Measurements from ENCODE around the gene SYNGAP1.
"Not testable (repeated sequence)": the region's sequence is repeated elsewhere in the genome, so short reads cannot be mapped to it uniquely, and the experiment has no call there.

SYNGAP1 gene

DNA sequence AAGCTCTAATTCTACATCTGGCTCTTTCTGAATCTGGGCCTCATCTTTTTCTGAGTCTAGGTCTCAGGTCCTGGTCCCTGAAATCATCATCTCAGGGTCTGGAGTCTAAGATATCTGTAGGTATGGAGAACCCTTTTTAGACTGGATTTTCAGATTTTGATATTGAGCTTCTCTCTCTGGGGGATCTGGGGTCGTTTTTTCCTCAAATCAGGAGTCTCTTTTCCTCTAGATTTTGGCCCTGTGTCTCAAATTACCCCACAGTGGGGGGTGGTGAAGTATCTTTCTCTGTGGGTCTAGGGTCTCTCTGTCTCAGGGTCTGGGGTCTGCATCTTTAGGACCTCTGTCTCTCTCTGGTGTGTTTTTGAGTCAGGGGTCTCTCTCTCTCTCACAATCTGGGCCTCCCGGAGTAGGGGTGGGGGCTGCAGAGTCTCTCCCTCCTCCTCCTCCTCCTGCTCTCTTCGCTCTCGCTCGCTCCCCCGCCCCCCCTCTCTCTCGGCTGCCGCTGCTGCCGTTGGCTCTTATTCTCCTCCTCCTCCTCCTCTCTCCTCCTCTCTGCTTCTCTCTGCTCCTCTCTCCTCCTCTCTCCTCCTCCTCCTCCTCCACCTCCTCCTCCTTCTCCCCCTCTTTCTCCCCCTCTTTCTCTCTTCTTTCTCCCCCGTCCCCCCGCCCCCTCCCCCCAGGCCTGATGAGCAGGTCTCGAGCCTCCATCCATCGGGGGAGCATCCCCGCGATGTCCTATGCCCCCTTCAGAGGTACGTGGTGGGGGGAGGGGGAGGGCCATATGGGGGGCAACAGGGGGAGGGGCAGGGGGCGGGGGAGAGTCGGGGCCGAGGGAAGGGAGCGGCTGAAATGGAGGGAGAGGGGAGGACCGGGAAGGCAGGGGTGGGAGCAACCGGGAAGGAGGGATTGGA lies at the start of gene SYNGAP1:
TSS of gene SYNGAP1 (plus strand) at position 486 of the 911 bp plus-strand sequence. CDS start at position 686, 200 bp downstream.
- DNase-seq: no peak

DNA sequence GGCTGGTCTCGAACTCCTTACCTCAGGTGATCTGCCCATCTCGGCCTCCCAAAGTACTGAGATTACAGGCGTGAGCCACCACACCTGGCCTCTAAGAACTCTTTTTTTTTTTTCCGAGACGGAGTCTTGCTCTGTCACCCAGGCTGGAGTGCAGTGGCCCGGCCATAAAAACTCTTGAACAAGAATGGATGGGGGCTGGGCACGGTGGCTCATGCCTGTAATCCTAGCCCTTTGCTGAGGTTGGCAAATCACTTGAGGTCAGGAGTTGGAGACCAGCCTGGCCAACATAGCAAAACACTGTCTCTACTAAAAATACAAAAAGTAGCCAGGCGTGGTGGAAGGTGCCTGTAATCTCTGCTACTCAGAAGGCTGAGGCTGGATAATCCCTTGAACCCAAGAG lies 48.0 kb upstream of the SYNGAP1 start:
- DNase-seq: not testable (repeated sequence)

DNA sequence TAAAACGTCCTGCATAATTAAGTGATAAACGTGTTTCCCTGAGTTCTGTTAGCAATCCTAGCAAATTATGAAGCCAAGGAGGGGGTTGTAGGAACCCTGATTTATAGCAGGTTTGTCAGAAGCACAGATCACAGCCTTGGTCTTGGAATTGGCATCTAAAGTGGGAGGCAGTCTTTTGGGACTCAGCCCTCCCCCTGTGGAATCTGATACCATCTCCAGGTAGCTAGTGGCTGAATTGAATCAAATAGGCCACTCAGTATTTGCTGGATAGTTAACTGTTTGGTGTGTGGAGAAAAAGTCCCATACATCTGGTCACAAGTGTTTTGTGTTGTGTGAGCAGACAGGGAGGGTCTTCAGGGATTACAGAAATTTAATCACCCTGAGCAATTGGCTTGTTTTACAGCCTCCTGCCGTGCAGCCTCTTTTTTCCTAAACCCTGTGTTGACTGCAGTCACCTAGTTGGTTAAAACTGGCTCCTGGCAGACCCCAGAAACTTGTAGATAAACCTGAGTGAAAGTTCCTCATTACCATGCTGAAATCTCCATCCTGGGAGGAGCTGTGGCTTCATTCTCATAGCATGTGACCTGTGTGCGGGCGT lies 47.2 kb upstream of the SYNGAP1 start:
- no peak for DNase-seq

DNA sequence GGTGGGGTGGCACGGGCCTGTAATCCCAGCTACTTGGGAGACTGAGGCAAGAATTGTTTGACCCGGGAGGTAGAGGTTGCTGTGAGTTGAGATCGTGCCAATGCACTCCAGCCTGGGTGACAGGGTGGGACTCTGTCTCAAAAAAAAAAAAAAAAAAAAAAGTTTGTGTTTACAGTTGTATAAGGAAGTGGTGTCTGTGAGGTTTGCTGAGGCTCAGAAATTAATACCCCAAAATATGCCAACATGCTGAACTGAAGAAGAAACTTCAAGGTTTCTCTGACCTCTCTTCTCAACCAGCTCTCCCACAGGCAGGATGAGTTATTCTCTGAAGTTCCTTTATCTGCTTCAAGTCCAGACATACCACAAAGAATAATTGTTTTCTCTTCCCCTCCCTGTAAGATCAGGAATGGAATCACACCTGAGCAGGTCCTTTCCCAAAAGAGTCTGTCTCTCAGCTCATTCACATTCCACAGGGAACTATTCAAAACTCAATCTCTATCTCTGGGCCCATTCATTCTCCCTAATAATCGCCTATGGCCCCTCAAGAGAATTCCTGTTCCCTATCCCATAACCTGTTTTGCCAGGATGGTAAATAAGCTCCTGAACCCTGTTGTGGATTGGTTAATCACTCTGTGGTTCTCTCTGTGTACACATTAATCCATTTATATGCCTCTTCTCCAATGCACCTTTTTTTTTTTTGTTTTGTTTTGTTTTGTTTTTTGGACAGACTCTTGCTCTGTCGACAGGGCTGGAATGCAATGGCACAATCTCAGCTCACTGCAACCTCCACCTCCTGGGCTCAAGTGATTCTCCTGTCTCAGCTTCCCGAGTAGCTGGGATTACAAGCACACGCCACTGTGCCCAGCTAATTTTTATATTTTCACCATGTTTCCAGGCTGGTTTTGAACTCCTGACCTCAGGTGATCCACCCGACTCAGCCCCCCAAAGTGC lies 45.6 kb upstream of the SYNGAP1 start:
- no peak for DNase-seq

DNA sequence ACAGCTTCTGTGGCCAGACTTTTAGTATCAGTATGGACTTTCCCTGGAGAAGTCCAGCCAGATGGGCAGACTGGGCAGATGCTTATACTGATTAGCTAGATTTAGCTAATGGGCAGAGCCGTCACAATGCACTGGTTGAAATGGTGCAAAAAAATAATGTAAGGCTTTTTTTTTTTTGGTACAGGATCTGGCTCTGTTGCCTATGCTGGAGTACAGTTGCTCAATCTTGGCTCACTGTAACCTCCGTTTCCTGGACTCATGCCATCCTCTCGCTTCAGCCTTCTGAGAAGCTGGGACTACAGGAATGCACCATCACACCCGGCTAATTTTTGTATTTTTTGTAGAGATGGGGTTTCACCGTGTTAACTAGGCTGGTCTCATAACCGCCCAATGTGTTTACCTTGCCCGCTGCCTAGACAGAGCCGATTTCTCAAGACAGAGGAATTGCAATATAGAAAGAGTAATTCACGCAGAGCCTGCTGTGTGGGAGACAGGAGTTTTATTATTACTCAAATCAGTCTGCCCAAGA lies 44.7 kb upstream of the SYNGAP1 start:
- DNase-seq: peak; percentile 91 to 92

DNA sequence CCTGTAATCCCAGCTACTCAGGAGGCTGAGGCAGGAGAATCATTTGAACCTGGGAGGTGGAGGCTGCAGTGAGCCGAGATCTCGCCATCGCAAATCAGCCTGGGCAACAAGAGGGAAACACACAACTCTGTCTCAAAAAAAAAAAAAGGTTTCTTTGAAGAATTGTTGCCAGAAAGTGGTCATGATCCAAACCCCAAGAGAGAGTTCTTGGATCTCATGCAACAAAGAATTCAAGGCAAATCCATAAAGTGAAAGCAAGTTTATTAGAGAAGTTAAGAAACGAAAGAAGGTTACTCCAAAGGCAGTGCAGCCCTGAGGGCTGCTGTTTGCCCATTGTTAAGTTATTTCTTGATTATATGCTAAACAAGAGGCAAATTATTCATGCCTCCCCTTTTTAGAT lies 42.7 kb upstream of the SYNGAP1 start:
- no peak for DNase-seq

DNA sequence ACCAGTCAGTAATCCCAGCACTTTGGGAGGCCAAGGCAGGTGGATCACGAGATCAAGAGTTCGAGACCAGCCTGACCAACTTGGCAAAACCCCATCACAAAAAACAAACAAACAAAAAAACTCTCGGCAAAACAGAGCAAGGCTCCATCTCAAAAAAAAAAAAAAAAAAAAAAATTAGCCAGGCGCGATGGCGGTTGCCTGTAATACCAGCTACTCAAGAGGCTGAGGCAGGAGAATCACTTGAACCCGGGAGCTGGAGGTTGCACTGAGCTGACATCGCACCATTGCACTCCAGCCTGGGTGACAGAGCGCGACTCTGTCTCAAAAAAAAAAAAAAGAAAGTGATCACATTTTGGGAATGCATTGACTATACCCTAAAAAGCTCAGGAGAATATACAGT lies 40.7 kb upstream of the SYNGAP1 start:
- not testable (repeated sequence) for DNase-seq

DNA sequence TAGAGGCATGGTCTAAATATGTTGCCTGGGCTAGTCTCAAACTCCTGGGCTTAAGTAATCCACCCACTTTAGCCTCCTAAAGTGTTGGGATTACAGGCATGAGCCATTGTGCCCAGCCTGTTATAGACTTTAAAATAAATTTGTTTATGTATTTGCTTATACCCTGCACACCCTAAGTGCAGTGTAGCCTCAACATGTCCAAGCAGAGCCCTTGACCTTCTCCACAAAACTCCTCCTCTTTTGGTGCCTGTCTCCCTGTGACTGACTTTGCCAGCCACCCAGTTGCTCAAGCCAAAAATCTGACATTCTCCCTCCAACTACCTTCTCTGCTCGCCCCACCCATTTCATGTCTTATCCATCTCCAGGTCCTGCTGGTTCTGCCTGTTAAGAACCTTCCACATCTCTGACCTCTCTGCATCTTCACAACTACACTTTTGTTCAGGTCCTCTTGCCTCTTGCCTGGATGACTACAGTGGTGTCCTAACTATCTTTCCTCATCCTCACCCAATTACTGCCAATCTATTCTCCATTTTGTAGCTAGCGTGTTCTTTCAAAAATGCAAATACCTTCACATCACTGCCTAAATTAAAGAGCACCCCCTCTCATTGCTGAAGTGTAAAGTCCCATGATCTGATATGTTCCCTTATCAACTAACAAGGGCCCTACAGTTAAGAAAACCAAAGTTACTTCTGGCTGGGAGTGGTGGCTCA lies 39.4 kb upstream of the SYNGAP1 start:
- DNase-seq: no peak

DNA sequence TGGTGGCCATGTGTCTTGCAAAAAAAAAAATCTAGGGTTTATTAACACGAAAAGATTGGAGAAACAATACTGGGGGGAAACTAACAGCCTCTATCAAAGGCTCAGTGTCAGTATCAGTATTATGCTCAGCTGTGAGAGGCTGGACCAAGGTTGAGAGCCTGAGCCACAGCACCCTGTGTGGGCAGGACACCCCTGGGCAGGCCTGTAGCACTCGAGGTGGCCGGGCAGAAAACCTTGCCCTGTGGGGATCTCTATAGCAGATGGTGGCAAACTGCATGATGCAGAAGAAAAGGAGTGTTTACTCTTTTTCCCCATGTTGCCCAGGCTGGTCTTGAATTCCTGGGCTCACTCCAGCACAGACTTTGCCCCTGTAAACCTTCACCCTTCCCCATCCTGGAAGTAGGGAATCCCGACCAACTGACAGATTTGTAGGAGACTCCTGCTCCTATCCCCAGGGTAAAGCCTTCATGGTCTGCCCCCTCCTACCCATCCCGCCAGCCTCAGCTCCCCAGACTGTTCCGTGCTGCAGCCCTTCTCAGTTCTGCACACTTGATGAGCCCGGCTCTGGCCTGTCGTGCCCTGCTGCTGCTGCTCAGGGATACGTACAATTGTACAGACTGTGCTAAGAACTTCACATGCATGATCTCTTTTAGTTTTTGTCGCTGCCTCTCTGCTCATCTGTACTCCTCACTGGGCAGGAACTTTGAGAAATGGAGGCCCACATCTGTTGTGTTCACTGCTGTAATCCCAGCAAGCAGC lies 36.3 kb upstream of the SYNGAP1 start:
- no peak for DNase-seq

DNA sequence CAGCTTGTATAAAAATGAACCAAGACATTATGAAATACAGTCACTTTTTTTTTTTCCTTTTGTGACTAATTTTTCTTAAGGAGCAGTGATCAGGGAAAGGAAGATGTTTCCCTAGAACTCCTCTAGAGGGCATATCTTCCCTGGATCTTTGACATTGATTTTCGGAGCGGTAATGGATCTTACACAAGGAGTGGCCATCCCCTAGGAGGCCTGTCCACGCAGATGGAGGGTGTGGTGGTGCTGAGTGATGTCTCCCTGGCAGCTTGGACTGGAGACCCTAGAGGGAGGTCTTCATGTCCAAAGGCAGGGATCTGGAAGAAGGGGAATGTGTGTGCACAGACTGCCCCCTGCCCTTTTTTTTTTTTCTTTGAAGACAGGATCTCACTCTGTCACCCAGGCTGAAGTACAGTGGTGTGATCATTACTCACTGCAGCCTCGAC lies 35.3 kb upstream of the SYNGAP1 start:
- no peak for DNase-seq

DNA sequence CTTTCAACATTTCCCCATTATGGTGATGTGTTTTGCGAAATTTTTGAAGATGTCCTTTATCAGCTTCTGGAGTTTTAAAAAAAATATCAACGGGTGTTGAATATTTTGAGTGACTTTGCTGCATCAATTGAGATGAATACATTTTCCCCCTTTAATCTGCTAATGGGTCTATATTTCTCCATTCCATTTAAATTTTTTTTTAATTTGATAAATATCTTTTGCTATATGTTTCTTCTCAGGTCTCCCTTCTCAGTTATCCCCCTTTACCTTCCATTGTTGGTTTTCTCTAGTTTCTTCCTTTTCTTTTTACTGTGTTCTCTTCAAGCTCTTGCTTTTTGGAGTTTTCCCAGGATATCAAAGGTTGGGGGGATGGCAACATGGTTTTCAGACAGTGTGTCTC lies 29.7 kb upstream of the SYNGAP1 start:
- DNase-seq: no peak

DNA sequence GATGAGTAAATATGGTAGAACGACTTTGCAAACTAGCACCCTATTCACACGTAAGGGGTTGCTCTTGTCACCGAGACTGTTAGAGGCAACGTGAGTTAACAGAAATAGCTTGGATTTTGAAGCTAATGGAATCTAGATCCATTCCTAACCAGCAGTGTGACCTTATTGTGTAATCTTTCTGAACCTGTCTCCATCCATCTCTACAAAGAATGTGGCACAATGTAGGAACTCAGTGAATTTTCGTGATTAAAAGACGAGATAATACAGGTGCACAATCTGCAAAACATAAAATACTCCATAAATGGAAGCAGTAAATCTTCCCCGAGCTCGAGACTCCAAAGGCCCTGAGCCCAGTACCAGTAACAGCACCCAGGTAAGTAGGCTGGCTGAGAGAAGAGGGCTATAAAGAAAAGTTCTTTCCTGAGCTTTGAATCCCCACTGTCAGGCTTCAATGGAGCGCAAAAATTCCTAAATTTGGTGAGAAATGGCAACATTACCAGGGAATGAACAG lies 29.0 kb upstream of the SYNGAP1 start:
- no peak for DNase-seq

DNA sequence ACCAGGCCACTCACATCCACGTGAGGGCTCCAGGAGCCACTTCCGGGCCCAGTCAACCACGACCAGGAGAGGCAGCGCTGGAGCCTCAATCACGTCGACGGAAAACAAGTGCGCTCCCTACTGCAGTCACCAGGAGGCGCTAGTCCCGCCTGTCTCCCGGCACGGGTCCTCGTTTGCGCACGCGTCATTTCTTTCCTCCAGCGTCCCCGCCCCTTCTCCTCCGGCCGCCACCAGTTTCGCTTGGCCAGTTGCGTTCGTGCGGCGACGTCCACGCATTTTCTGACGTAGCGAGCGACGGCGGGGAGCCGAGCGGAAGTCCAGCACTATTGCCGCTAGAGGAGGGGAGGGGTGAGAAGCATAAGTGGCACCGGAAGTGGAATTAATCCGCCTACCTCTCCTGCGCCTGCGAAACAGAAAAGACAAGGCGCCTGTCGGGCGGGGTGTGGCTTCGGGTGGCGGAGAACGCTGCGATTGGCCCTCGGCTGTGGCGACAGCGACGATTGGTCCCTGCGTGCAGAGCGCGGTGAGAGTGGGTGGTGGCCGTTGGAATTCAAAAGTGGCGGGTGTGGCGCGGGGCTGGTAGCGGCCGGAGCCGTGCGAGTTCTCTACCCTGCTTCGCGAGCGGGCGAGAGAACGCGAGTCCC lies 28.5 kb upstream of the SYNGAP1 start, which contains the start of gene KIFC1:
TSS of gene KIFC1 (plus strand) at position 546 of the 644 bp plus-strand sequence. CDS start 163 bp downstream, outside the sequence.
- DNase-seq: peak; percentile 100

DNA sequence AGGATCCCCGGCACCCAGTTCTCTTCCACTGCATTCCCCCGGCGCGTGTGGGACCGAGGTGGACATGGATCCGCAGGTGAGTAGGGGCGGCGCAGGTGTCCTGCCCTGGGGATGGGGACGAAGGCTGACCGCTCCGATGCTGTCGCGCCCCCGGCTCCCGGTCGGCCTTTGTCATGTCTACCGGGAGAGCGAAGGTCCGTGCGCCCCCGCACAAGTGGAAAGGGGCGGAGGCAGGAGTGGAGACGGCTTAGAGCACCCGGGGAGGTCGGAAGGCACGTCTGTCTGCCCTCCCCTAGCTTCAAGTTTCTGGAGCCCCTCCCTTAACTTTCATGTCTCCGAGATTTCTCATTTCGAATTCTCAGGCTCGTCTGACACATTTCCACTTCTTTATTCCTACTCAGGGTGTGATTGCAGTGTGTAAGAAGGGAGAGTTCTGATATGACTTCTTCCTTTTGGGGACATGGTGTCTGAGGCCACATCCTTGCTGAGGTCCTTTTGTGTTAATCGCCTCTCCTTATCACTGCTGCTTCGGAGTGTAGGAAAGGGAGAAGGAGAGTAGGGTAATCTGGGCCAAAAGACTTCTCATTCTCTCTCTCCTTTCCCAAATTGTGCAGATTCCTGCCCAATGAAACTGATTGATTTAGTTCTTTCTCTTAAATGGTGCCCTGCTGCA lies 27.8 kb upstream of the SYNGAP1 start:
- peak; percentile 24 to 25 for DNase-seq

DNA sequence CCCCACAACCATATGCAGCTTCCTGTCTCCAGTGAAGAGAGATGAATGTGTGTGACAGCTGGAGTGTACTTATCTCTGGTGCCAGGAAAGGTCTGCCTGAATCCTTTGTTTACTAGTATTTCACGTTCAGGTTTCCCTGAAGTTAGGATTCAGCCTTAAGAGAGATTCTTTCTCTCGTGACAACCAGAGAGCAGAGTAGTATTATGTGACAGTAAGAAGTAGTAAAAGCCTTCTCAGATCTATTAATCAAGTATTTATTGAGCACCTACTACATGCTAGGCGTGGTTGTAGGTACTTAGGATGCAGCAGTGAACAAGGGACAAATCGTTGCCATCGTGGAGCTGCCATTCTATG lies 27.3 kb upstream of the SYNGAP1 start:
- no peak for DNase-seq

DNA sequence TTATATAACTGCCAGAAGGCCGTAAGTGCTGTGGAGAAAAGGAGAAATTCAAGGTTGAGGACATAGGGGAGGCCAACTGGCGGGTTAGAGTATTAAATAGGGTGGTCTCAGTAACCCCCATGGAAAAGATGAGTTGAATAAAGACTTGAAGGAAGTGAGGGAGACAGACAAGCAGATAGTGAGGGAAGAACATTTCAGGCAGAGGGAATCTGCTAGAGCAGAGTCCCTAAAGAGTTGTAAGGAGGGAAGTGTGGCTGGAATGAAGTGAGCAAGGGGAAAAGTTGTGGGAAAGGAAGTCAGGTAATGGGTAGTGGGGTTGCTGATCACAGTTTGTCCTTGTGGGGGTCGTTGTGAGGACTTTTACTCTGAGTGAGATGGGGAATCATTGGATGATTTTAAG lies 26.9 kb upstream of the SYNGAP1 start:
- no peak for DNase-seq

DNA sequence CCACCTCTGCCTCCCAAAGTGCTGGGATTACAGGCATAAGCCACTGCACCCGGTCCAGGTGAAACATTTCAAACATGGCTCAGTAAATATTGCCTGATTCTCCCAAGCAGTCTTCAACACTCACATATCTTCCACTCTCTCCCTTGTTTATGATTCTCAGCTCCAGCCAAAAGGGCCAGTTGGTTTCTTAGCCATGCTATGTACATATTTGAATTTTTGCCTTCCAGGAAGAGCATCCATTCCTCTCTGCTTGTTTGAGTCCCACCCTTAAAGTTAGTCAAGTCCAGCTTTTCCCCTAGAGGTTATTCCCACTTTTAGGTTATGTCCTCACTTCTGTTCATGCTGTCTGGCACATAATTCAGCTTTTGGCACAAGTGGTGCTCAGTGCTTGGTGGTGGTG lies 22.3 kb upstream of the SYNGAP1 start:
- DNase-seq: no peak

DNA sequence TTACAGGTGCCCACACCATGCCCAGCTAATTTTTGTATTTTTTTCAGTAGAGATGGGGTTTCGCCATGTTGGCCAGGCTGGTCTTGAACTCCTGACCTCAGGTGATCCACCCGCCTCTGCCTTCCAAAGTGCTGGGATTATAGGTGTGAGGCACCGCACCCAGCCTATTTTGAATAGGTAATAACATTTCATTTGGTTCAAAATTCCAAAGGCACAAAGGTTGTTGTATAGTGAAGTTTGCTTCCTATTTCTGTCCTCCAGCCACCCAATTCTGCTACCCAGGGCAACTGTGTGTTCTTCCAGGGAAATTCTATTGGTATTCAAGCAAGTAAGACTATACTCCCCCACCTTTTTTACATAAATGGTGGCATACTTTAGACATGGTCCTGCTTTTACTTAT lies 21.3 kb upstream of the SYNGAP1 start:
- not testable (repeated sequence) for DNase-seq

DNA sequence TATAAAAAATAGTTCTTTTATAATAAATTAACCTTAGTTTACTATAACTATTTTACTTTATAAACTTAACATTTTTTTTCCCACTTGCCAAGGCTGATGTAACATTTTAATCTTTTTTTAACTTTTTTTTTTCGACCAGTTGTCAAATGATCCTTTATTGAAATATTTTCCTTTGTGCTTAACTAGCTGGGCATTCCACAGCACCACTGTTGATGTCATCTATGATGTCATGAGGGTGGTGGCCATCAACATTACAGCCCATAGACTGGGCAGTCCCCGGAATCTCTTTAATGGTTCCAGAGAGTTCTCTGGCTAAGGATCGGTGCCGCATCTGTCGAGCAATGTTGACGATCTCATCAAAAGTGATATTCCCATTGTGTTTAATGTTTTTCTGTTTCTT lies 20.0 kb upstream of the SYNGAP1 start:
- not testable (repeated sequence) for DNase-seq

DNA sequence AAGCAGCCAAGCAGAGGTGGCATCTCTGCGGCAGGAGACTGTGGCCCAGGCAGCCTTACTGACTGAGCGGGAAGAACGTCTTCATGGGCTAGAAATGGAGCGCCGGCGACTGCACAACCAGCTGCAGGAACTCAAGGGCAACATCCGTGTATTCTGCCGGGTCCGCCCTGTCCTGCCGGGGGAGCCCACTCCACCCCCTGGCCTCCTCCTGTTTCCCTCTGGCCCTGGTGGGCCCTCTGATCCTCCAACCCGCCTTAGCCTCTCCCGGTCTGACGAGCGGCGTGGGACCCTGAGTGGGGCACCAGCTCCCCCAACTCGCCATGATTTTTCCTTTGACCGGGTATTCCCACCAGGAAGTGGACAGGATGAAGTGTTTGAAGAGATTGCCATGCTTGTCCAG lies 15.0 kb upstream of the SYNGAP1 start:
- DNase-seq: no peak
